ENCODE data around the gene MLLT3. TPM values are rescaled to one million over a fixed set of nuclear protein-coding genes. Genes with fewer than 3 reads are reported as not detected.

Gene MLLT3
- total RNA-seq, 1 donor from 2014 or later = 53.7 TPM

DNA sequence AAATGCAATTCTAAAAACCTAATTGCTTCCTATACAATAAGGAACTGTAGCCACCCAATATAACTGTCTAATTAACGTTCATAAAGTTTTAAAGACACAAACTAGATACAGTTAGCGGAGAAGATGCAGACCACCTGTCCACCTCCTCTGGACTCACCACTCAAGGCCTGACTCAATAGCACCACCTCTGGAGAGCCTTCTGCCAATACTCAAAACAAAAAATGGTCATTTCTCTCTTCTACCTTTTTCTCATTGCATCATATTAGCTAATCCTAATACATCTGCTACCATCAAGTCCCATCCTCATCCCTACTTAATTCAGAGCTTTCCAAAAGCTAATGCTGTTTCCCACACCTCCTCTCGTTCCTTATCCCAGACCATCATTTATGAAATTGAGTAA is 159.9 kb downstream of the MLLT3 start:
- no peak for DNase-seq (ENCODE audit: low read depth, low spot score)
- Mint-ChIP-seq H3K4me3 (no peak overlapping the region), H3K36me3 (ENCODE audit: low read depth) (no peaks in the 10 kb centered on the region), H3K9me3 (no peaks in the 10 kb centered on the region), H3K27ac (ENCODE audit: unreplicated experiment) (no peak overlapping the region), H3K4me1 (no peaks in the 10 kb centered on the region), H3K27me3 (ENCODE audit: low read depth) (no peaks in the 10 kb centered on the region)
- TF ChIP-seq, protein P1, sequence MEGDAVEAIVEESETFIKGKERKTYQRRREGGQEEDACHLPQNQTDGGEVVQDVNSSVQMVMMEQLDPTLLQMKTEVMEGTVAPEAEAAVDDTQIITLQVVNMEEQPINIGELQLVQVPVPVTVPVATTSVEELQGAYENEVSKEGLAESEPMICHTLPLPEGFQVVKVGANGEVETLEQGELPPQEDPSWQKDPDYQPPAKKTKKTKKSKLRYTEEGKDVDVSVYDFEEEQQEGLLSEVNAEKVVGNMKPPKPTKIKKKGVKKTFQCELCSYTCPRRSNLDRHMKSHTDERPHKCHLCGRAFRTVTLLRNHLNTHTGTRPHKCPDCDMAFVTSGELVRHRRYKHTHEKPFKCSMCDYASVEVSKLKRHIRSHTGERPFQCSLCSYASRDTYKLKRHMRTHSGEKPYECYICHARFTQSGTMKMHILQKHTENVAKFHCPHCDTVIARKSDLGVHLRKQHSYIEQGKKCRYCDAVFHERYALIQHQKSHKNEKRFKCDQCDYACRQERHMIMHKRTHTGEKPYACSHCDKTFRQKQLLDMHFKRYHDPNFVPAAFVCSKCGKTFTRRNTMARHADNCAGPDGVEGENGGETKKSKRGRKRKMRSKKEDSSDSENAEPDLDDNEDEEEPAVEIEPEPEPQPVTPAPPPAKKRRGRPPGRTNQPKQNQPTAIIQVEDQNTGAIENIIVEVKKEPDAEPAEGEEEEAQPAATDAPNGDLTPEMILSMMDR (conservative IDR thresholded peaks at IDR 0.05) = no peak

DNA sequence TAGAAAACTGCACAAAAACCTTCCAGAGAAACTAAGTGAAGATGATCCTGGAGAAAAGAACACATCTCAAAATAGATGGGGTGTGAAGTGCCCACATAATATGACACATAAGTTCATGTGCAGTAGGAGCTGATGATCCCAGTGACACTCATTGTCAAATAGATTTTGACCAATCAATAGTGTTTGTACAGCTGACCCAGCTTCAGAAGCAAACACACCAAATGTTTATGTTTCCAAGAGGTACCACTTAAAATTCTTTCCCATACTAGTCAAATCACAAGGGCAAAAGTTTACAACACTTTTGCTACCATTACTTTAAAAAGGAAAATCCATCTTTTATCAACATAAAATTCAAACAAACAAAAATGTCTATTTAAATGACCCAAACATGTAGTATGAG is 175.0 kb downstream of the MLLT3 start:
- Mint-ChIP-seq H3K27ac (ENCODE audit: unreplicated experiment) (no peak overlapping the region), H3K4me1 (no peaks in the 10 kb centered on the region), H3K27me3 (ENCODE audit: low read depth) (no peaks in the 10 kb centered on the region), H3K4me3 (no peak overlapping the region), H3K9me3 (no peaks in the 10 kb centered on the region), H3K36me3 (ENCODE audit: low read depth) (peaks cover 2% of the 10 kb centered on the region)
- no peak for DNase-seq (ENCODE audit: low read depth, low spot score)
- TF ChIP-seq, protein P1 (conservative IDR thresholded peaks at IDR 0.05) = no peak

DNA sequence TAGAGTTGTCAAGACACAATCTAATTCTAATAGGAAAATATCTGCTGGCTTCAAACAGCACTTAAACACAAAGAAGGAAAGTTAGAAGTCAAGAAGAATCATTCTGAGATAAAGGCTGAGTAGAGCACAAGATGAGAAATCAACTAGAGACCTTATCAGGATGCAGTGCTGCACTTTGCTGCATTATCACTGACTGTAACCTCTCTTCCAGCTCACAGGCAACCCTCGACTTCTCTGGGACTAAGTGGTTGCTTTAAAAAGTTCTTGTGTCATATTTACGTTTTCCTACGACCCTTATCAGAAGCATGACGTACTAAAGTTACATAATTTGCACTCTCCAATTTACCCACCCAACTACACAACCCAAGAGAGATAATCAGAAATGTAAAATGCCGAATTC is 176.1 kb downstream of the MLLT3 start:
- no peak overlapping the region for H3K27ac Mint-ChIP-seq (ENCODE audit: unreplicated experiment)
- TF ChIP-seq, protein P1 (conservative IDR thresholded peaks at IDR 0.05) = no peak
- no peaks in the 10 kb centered on the region for H3K27me3 Mint-ChIP-seq (ENCODE audit: low read depth)
- no peak overlapping the region for H3K4me3 Mint-ChIP-seq
- H3K36me3 Mint-ChIP-seq (ENCODE audit: low read depth) = peaks cover 2% of the 10 kb centered on the region
- H3K9me3 Mint-ChIP-seq = no peaks in the 10 kb centered on the region
- no peaks in the 10 kb centered on the region for H3K4me1 Mint-ChIP-seq
- no peak for DNase-seq (ENCODE audit: low read depth, low spot score)

DNA sequence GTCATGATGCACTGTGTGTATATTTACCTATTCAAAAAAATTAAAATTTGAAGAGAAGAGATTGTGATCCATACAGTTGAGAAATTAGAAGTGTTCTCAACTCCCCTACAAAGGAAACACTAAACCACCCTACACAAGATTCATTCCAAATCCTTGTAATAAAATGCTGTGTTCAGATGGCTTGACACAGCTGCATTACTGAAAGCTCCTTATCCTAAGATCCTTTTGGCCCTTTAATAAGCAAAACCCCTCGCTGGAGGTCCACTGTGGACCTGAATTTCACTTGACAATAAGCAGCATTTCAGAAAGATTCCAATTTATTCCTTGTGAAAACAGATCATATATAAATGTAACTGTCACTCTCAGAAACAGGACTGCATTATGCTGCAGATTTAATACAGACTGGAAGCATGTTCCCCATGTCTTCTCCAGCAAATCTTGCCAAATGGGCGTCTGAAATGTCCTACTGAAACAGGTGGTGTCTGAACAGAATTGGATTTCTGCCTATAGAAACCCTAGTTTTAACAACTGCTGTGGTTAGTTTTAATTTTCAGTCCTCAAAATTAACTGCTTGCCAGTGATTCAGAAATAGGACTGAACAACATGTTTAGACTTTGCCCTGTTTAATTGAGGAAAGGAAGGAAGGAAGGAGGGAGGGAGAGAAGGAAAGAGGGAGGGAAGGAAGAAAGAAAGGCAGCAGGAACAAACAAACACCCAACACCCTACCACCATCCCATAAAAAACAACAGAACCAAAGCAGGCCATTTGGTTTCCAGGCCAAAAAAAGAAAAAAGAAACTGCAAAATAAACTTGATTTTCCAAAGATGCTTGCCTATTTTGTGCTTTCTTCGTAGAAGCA is 179.6 kb downstream of the MLLT3 start:
- Mint-ChIP-seq H3K27me3 (ENCODE audit: low read depth) (no peaks in the 10 kb centered on the region), H3K36me3 (ENCODE audit: low read depth) (peaks cover 4% of the 10 kb centered on the region), H3K27ac (ENCODE audit: unreplicated experiment) (no peak overlapping the region), H3K9me3 (no peaks in the 10 kb centered on the region), H3K4me3 (no peak overlapping the region), H3K4me1 (no peaks in the 10 kb centered on the region)
- no peak for DNase-seq (ENCODE audit: low read depth, low spot score)
- TF ChIP-seq, protein P1 (conservative IDR thresholded peaks at IDR 0.05) = no peak

DNA sequence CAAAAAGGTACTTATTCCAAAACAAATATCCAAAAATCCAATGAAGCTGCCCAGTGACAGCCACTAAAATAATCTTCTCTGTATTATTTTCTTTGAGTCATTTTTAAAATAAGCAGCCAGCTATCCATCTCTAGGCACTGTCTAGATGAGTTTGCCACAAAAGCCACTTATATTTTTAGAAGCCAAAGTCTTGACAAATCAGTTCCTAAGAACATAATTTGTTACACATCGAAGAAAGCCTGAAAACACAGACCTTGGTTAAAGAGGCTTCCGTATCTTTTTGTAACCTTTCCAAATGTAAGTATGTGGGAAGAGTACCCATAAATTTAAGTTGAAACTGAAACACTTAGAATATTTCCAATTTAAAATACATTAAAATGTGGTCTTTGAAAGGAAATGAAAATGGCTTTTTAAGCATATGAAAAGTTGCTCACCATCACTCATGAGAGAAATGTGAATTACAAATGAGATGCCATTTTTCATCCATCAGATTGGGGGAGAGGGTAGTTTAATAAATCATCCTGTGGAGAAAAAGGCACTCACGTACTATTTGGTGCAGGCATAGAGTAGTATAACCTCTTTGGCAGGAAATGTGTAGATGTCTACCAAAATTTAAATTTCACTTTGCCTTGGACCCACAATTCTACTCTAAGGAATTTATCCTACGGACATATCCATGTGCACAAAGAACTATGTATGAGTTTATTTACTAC is 180.4 kb downstream of the MLLT3 start:
- no peak overlapping the region for H3K27ac Mint-ChIP-seq (ENCODE audit: unreplicated experiment)
- TF ChIP-seq, protein P1 (conservative IDR thresholded peaks at IDR 0.05) = no peak
- H3K4me3 Mint-ChIP-seq = no peak overlapping the region
- no peak for DNase-seq (ENCODE audit: low read depth, low spot score)
- H3K4me1 Mint-ChIP-seq = no peaks in the 10 kb centered on the region
- no peaks in the 10 kb centered on the region for H3K27me3 Mint-ChIP-seq (ENCODE audit: low read depth)
- H3K36me3 Mint-ChIP-seq (ENCODE audit: low read depth) = peaks cover 4% of the 10 kb centered on the region
- no peaks in the 10 kb centered on the region for H3K9me3 Mint-ChIP-seq

Measured in neural crest cell (in vitro differentiated cells).